Fibroblast of lung (primary cell): ENCODE results near the gene OR8A1. TPM values are rescaled to one million over a fixed set of nuclear protein-coding genes. Genes with fewer than 3 reads are reported as not detected.

Experiments used
- DNase-seq, 2 donors: peaks; one replicate each; pipeline versions ENCODE4 v3.0.0 to v3.0.0-alpha.2; 2010; ENCODE audit warnings: low read depth in 2 of 2
- H2AFZ ChIP-seq: 2 replicates; pipeline ENCODE4 v1.5.1; 2012; ENCODE audit warnings: low read length, control low read depth, inconsistent platforms
- H3K27ac ChIP-seq: 2 replicates; pipeline ENCODE4 v1.5.1; 2011; ENCODE audit warnings: low read length, control low read depth; ENCODE audit not compliant: insufficient read depth
- H3K27me3 ChIP-seq: 2 replicates; pipeline ENCODE4 v1.5.1; 2011; ENCODE audit warnings: mild to moderate bottlenecking, low read length; ENCODE audit not compliant: control insufficient read depth, insufficient read depth
- H3K36me3 ChIP-seq: 2 replicates; pipeline ENCODE4 v1.5.1; 2011; ENCODE audit warnings: low read length; ENCODE audit not compliant: control insufficient read depth, insufficient read depth
- H3K4me1 ChIP-seq: 2 replicates; pipeline ENCODE4 v1.5.1; 2011; ENCODE audit warnings: low read length; ENCODE audit not compliant: control insufficient read depth, insufficient read depth; ENCODE audit errors: extremely low read depth
- H3K4me2 ChIP-seq: 2 replicates; pipeline ENCODE4 v1.5.1; 2011; ENCODE audit warnings: low read length, control low read depth; ENCODE audit not compliant: insufficient read depth; ENCODE audit errors: extremely low read depth
- H3K4me3 ChIP-seq, 4 experiments: fragments of 200-600 bp in 1 of 4; sonication (generic) in 1 of 4; replicated peaks in 1 of 4; 2 replicates each; pipeline ENCODE4 v1.5.1; 2011 to 2016; ENCODE audit warnings: low read length in 4 of 4, low read depth in 3 of 4, mild to moderate bottlenecking in 3 of 4, control low read depth in 2 of 4, inconsistent platforms in 1 of 4, mixed read lengths in 1 of 4; ENCODE audit not compliant: insufficient read depth in 1 of 4; ENCODE audit errors: control extremely low read depth in 1 of 4
- H3K79me2 ChIP-seq: 2 replicates; pipeline ENCODE4 v1.5.1; 2012; ENCODE audit warnings: mild to moderate bottlenecking, low read length, inconsistent platforms; ENCODE audit not compliant: control insufficient read depth, insufficient read depth
- H3K9ac ChIP-seq: 2 replicates; pipeline ENCODE4 v1.5.1; 2011; ENCODE audit warnings: mild to moderate bottlenecking, low read length, control low read depth; ENCODE audit not compliant: insufficient read depth
- H3K9me3 ChIP-seq: 2 replicates; pipeline ENCODE4 v1.5.1; 2012; ENCODE audit warnings: low read depth, low read length; ENCODE audit not compliant: control insufficient read depth, insufficient read depth
- H4K20me1 ChIP-seq: 2 replicates; pipeline ENCODE4 v1.5.1; 2011; ENCODE audit warnings: low read length; ENCODE audit not compliant: control insufficient read depth, insufficient read depth; ENCODE audit errors: extremely low read depth
- CTCF ChIP-seq, 2 donors: IDR thresholded peaks in 1 of 2; conservative IDR thresholded peaks in 1 of 2; 1 replicate in 1 of 2; 2 replicates in 1 of 2; pipeline ENCODE4 v1.5.1; 2011 to 2012; ENCODE audit warnings: low read length in 2 of 2, control low read depth in 1 of 2, inconsistent platforms in 1 of 2, low read depth in 1 of 2, mild to moderate bottlenecking in 1 of 2
- EZH2 ChIP-seq: IDR thresholded peaks from 2 replicates; pipeline ENCODE4 v1.5.1; 2012; ENCODE audit warnings: low read length, control low read depth, mild to moderate bottlenecking; ENCODE audit errors: missing control alignments
- polyA plus RNA-seq, 2 donors: library from polyadenylated mRNA; depleted of rRNA in 1 of 2; stranded (reverse) in 1 of 2; unstranded in 1 of 2; fragments of >200 nt; gene quantifications; 2 replicates each; pipeline ENCODE4 v1.2.1, GENCODE V29; 2011 to 2012; ENCODE audit warnings: missing spikeins in 1 of 2
- total RNA-seq: library from RNA; depleted of rRNA; stranded (reverse); fragments of >200 nt; gene quantifications from 2 replicates; pipeline ENCODE4 v1.2.1, GENCODE V29; 2014

Gene OR8A1
- total and polyA plus RNA-seq, 2 donors (not counting 1 experiment from before 2014, with no cell fraction given) = not detected

GRCh38 chr11:124605719-124606118 lies 35.9 kb downstream of the OR8A1 start:
- Histone ChIP-seq H2AFZ (no peak overlapping the region), H3K27me3 (no peaks in the 10 kb centered on the region), H3K4me3 (no peak overlapping the region), H3K9me3 (no peaks in the 10 kb centered on the region), H3K4me2 (no peak overlapping the region), H3K36me3 (no peaks in the 10 kb centered on the region), H4K20me1 (no peaks in the 10 kb centered on the region), H3K9ac (no peak overlapping the region), H3K27ac (no peak overlapping the region), H3K79me2 (no peaks in the 10 kb centered on the region), H3K4me1 (no peaks in the 10 kb centered on the region)
- TF ChIP-seq CTCF (conservative IDR thresholded peaks at IDR 0.05 in 1 of 2, IDR thresholded peaks at IDR 0.05 in 1 of 2; ENCODE audit: low read depth in 1 of 2, low read length in 2 of 2) (no peak), EZH2 (no peak)
- DNase-seq = no peak

- no peak overlapping the region for H3K27ac ChIP-seq
- H3K36me3 ChIP-seq = no peaks in the 10 kb centered on the region
- TF ChIP-seq EZH2 (no peak), CTCF (conservative IDR thresholded peaks at IDR 0.05 in 1 of 2, IDR thresholded peaks at IDR 0.05 in 1 of 2; ENCODE audit: low read depth in 1 of 2, low read length in 2 of 2) (no peak)
- H4K20me1 ChIP-seq = no peaks in the 10 kb centered on the region
- H3K4me2 ChIP-seq = no peak overlapping the region
- no peaks in the 10 kb centered on the region for H3K27me3 ChIP-seq
- H3K4me1 ChIP-seq = no peaks in the 10 kb centered on the region
- H3K9ac ChIP-seq = no peak overlapping the region
- no peaks in the 10 kb centered on the region for H3K9me3 ChIP-seq
- H2AFZ ChIP-seq = no peak overlapping the region
- no peaks in the 10 kb centered on the region for H3K79me2 ChIP-seq
- no peak overlapping the region for H3K4me3 ChIP-seq
- DNase-seq = no peak
Measured at GRCh38 chr11:124608147-124608546, 38.4 kb downstream of the OR8A1 start.

- Histone ChIP-seq H3K4me1 (no peaks in the 10 kb centered on the region), H3K9me3 (no peaks in the 10 kb centered on the region), H4K20me1 (no peaks in the 10 kb centered on the region), H3K27me3 (no peaks in the 10 kb centered on the region), H2AFZ (no peak overlapping the region), H3K4me3 (no peak overlapping the region), H3K79me2 (no peaks in the 10 kb centered on the region), H3K36me3 (no peaks in the 10 kb centered on the region), H3K4me2 (no peak overlapping the region), H3K9ac (no peak overlapping the region), H3K27ac (no peak overlapping the region)
- no peak for TF ChIP-seq CTCF (conservative IDR thresholded peaks at IDR 0.05 in 1 of 2, IDR thresholded peaks at IDR 0.05 in 1 of 2; ENCODE audit: low read depth in 1 of 2, low read length in 2 of 2)
- TF ChIP-seq EZH2 = no peak
- DNase-seq = no peak
Measured at GRCh38 chr11:124610295-124610694, 40.5 kb downstream of the OR8A1 start.
